ENCODE results near the gene RAPGEF4. TPM values are rescaled to one million over a fixed set of nuclear protein-coding genes. Genes with fewer than 3 reads are reported as not detected.
A peak's percentile ranks its signal among the peaks of the same experiment; 100 is the strongest.

RAPGEF4 gene
- total RNA-seq, 1 experiment from 2014 or later: 1.4 TPM

DNA sequence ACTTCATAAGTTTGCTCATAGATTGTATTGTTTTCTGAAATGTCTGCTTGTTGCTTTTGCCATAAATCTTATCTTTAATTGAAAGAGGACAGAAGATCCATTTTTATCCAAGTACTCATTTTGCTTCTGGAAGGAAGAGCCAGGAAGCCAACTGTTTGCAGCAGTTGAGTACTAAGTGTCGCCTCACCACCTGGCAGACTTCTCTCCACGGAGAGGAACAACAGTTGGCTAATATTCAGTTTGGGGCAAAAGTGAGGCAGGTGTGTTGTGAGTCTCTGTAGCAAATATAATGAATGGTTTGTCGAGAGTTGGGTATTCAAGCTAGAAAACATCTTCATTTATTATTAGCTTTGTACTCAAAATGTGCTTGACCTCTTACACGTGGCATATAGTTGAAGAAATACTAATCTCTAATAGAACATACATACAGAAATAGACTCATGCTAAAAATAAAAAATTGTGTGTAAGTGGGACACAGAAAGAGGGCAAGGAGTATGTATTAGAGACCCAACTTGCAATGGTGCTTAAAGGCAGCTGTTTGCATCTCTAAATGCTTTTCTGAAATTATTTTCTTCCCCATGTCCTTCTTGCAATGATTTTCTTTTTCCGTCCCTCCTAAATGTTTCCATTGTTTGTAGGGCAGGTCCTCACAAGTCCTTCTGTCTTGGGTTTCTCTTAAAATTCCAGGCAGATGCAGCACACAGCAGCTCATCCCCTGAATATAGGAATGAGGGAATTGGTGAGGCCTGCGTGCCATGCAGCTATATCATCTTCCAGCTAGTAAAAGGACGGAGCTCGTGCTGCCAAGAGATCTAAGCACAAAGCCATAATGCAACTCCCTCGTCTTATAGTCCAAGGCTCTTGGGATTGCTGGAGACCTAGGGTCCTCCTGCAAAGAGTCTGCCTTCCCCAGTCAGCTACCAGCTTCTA, 295.2 kb downstream of the RAPGEF4 start:
- Histone ChIP-seq H3K9me3 (ENCODE audit: control insufficient read depth, low read depth, low read length) (no peaks in the 10 kb centered on the region), H4K8ac (replicated peaks; ENCODE audit: insufficient read length, low read depth, low read length) (no peak overlapping the region), H2AFZ (ENCODE audit: low read length) (no peak overlapping the region), H3K56ac (ENCODE audit: insufficient read length, low read depth, low read length) (no peak overlapping the region), H3K4ac (ENCODE audit: low read depth, low read length) (no peak overlapping the region), H3K14ac (ENCODE audit: insufficient read depth, low read length) (no peak overlapping the region), H3K79me1 (ENCODE audit: insufficient read depth, low read depth, low read length, poor library complexity, severe bottlenecking) (no peaks in the 10 kb centered on the region), H4K91ac (ENCODE audit: insufficient read length, low read depth, low read length) (no peak overlapping the region), H3K79me2 (ENCODE audit: insufficient read depth, low read length) (no peaks in the 10 kb centered on the region), H2AK5ac (ENCODE audit: insufficient read length, low read length) (no peak overlapping the region), H2BK20ac (ENCODE audit: low read depth, low read length, poor library complexity, severe bottlenecking) (no peak overlapping the region), H4K5ac (ENCODE audit: insufficient read length, low read depth, low read length) (no peak overlapping the region), H2BK12ac (ENCODE audit: insufficient read length, low read depth, low read length) (no peak overlapping the region), H2BK120ac (ENCODE audit: low read depth, low read length, poor library complexity, severe bottlenecking) (no peak overlapping the region), H3K9ac (ENCODE audit: extremely low read depth, insufficient read length, low read length) (no peak overlapping the region), H3K27me3 (ENCODE audit: insufficient read depth, low read length) (no peaks in the 10 kb centered on the region), H2BK15ac (ENCODE audit: low read depth, low read length) (no peak overlapping the region), H4K20me1 (ENCODE audit: control insufficient read depth, insufficient read depth, insufficient read length) (no peaks in the 10 kb centered on the region), H3K18ac (ENCODE audit: insufficient read length, low read depth, low read length) (no peak overlapping the region), H3K4me1 (ENCODE audit: insufficient read depth, low read length) (no peaks in the 10 kb centered on the region), H2BK5ac (ENCODE audit: insufficient read length, low read length) (no peak overlapping the region), H3K4me2 (ENCODE audit: insufficient read depth, insufficient read length, low read length) (no peak overlapping the region), H3K27ac (ENCODE audit: insufficient read length, low read depth, low read length) (no peak overlapping the region), H3T11ph (ENCODE audit: low read length) (no peak overlapping the region), H3K23me2 (ENCODE audit: insufficient read length, low read depth, low read length, poor library complexity, severe bottlenecking) (no peaks in the 10 kb centered on the region), H3K23ac (ENCODE audit: insufficient read length, low read depth, low read length) (no peak overlapping the region)
- Mint-ChIP-seq H3K36me3 (ENCODE audit: insufficient read depth in 1 of 3, low read depth in 3 of 3) (no peaks in the 10 kb centered on the region), H3K27ac (peak overlapping the region in 2 of 3 experiments; percentile 32 to 62; a peak in 3 of 7 replicates), H3K27me3 (ENCODE audit: low read depth) (no peaks in the 10 kb centered on the region), H3K4me1 (peaks cover 6 to 10% of the 10 kb centered on the region in 2 experiments), H3K4me3 (no peak overlapping the region), H3K9me3 (no peaks in the 10 kb centered on the region)
- DNase-seq: no peak
- no CpG with 5 or more reads among the region's 9 CpGs for WGBS (ENCODE audit: extremely low coverage, insufficient read length, low lambda C conversion rate)
- no peak for TF ChIP-seq CTCF (conservative IDR thresholded peaks at IDR 0.05)
